ENCODE data around the gene CD59. TPM values are rescaled to one million over a fixed set of nuclear protein-coding genes. Genes with fewer than 3 reads are reported as not detected.
A peak's percentile ranks its signal among the peaks of the same experiment; 100 is the strongest.

Gene CD59
- total RNA-seq, 3 donors from 2014 or later (not counting 1 experiment from before 2014, with no cell fraction given), result 25.0 to 29.4 (median 26.4) TPM

DNA sequence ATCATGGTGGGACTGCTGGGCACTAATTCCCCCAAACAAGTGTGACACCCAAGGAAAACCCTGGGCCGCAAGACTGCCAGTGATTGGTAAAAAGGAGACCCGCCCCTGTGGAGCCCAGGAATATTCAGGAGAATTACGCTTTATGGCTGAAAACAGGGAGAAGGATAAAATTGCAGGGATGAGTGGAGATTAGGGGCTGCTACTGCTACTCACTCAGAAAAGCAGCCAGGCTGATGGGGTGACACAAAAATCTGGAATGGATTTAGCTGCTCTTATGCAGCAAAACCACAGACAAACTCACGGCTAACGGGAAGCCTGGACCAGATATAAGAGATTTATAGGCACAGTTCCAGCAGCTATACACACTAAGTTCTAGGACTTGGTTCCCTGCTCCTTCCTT, 42.5 kb upstream of the CD59 start:
- WGBS (ENCODE audit: insufficient coverage), result 73% methylated on average over 5 of the region's 5 CpGs
- ATAC-seq (no peak), DNase-seq (no peak)
- Histone ChIP-seq H3K4me1 (ENCODE audit: control insufficient read depth, insufficient read depth, low read length) (peaks cover 19% of the 10 kb centered on the region), H3K36me3 (ENCODE audit: control insufficient read depth, insufficient read depth, low read length) (no peaks in the 10 kb centered on the region), H3K27ac (ENCODE audit: low read length) (no peak overlapping the region), H3K27me3 (ENCODE audit: control insufficient read depth, insufficient read depth, low read length) (peaks cover 3% of the 10 kb centered on the region), H3K9me3 (ENCODE audit: control insufficient read depth, insufficient read depth, low read length) (no peaks in the 10 kb centered on the region), H3K4me3 (ENCODE audit: low read length) (no peak overlapping the region)
- Mint-ChIP-seq H3K27ac (no peak overlapping the region), H3K27me3 (ENCODE audit: low read depth in 2 of 2) (peaks cover 42 to 62% of the 10 kb centered on the region in 2 donors), H3K4me3 (no peak overlapping the region), H3K4me1 (peaks cover 15 to 19% of the 10 kb centered on the region in 2 donors), H3K9me3 (no peaks in the 10 kb centered on the region), H3K36me3 (no peaks in the 10 kb centered on the region)
- intact Hi-C loops (cut with micrococcal nuclease), result no loop called here
- TF ChIP-seq, protein P1, sequence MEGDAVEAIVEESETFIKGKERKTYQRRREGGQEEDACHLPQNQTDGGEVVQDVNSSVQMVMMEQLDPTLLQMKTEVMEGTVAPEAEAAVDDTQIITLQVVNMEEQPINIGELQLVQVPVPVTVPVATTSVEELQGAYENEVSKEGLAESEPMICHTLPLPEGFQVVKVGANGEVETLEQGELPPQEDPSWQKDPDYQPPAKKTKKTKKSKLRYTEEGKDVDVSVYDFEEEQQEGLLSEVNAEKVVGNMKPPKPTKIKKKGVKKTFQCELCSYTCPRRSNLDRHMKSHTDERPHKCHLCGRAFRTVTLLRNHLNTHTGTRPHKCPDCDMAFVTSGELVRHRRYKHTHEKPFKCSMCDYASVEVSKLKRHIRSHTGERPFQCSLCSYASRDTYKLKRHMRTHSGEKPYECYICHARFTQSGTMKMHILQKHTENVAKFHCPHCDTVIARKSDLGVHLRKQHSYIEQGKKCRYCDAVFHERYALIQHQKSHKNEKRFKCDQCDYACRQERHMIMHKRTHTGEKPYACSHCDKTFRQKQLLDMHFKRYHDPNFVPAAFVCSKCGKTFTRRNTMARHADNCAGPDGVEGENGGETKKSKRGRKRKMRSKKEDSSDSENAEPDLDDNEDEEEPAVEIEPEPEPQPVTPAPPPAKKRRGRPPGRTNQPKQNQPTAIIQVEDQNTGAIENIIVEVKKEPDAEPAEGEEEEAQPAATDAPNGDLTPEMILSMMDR (IDR thresholded peaks at IDR 0.05), result no peak

DNA sequence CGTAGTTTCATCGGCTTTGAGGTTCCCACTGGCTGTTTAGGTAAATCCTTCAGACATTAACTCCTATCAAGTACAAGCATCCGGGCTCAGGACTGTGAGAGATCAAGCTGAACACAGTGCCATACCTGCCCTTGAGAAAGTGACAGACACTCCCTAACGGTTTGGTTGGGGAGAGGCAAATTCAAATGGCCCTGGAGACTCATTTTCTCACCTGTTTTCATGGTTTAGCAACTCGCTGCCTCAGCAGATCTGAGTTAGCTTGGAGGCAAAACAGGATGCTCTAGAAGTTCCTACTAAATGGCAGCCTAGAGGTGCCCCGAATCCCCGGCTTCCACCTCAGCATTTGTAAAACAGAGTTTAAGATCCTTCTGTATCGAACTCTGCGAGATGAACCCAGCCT, 41.7 kb upstream of the CD59 start:
- TF ChIP-seq, protein P1 (IDR thresholded peaks at IDR 0.05), result no peak
- DNase-seq (peak in 1 of 2 donors; percentile 80), ATAC-seq (no peak)
- H3K4me3 ChIP-seq (ENCODE audit: low read length), result no peak overlapping the region
- Mint-ChIP-seq H3K36me3 (no peaks in the 10 kb centered on the region), H3K4me3 (no peak overlapping the region), H3K9me3 (no peaks in the 10 kb centered on the region), H3K27me3 (ENCODE audit: low read depth in 2 of 2) (peaks cover 38 to 56% of the 10 kb centered on the region in 2 donors), H3K27ac (no peak overlapping the region), H3K4me1 (peaks cover 23 to 27% of the 10 kb centered on the region in 2 donors)
- peaks cover 24% of the 10 kb centered on the region for H3K4me1 ChIP-seq (ENCODE audit: control insufficient read depth, insufficient read depth, low read length)
- WGBS (ENCODE audit: insufficient coverage), result 60% methylated on average over 9 of the region's 9 CpGs
- H3K27me3 ChIP-seq (ENCODE audit: control insufficient read depth, insufficient read depth, low read length), result peaks cover 3% of the 10 kb centered on the region
- H3K9me3 ChIP-seq (ENCODE audit: control insufficient read depth, insufficient read depth, low read length), result no peaks in the 10 kb centered on the region
- H3K27ac ChIP-seq (ENCODE audit: low read length), result no peak overlapping the region
- intact Hi-C loops (cut with micrococcal nuclease), result no loop called here
- H3K36me3 ChIP-seq (ENCODE audit: control insufficient read depth, insufficient read depth, low read length), result no peaks in the 10 kb centered on the region

DNA sequence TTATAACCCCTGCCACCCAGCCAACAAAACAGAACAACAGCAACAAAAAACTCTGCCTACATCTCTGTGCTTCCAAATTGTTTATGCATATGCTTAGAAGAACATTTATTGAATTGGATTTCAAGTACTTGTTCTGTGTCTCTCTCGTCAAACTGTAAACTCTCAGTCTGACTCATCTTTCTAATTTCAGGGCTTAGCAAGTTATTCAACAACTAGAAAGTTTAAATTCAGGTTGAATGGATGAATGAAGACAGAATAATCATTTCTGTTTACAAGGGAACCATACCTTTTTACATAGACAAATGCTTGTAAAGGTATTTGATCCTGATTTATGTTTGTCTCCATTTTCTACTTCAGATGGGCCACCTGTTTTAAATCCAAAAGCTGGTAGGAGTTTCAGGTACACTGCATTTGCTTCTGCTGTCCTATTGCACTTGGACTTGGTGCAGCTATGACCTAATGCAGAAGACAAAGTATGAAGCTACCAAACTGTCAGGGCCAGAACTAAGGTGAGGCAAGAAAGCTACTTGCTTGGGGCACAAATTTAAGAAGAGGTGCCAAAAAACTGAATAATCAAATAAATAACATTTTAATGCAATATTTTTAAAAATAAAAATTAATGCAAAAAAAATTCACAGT, 39.7 kb upstream of the CD59 start:
- Mint-ChIP-seq H3K27me3 (ENCODE audit: low read depth in 2 of 2) (peaks cover 31 to 43% of the 10 kb centered on the region in 2 donors), H3K9me3 (no peaks in the 10 kb centered on the region), H3K36me3 (no peaks in the 10 kb centered on the region), H3K4me3 (peak overlapping the region; percentile 96), H3K27ac (peak overlapping the region; percentile 84 to 94), H3K4me1 (peaks cover 38 to 41% of the 10 kb centered on the region in 2 donors)
- 83% methylated on average over 1 of the region's 1 CpG for WGBS (ENCODE audit: insufficient coverage)
- Histone ChIP-seq H3K9me3 (ENCODE audit: control insufficient read depth, insufficient read depth, low read length) (no peaks in the 10 kb centered on the region), H3K4me3 (ENCODE audit: low read length) (no peak overlapping the region), H3K4me1 (ENCODE audit: control insufficient read depth, insufficient read depth, low read length) (peaks cover 31% of the 10 kb centered on the region), H3K27ac (ENCODE audit: low read length) (no peak overlapping the region), H3K27me3 (ENCODE audit: control insufficient read depth, insufficient read depth, low read length) (peaks cover 3% of the 10 kb centered on the region), H3K36me3 (ENCODE audit: control insufficient read depth, insufficient read depth, low read length) (no peaks in the 10 kb centered on the region)
- DNase-seq, result no peak
- ATAC-seq, result no peak
- intact Hi-C loops (cut with micrococcal nuclease), result no loop called here
- TF ChIP-seq, protein P1 (IDR thresholded peaks at IDR 0.05), result no peak

GRCh38 chr11:33775467-33775807, 39.2 kb upstream of the CD59 start:
- TF ChIP-seq, protein P1 (IDR thresholded peaks at IDR 0.05), result no peak
- peaks cover 2% of the 10 kb centered on the region for H3K36me3 ChIP-seq (ENCODE audit: control insufficient read depth, insufficient read depth, low read length)
- peaks cover 3% of the 10 kb centered on the region for H3K27me3 ChIP-seq (ENCODE audit: control insufficient read depth, insufficient read depth, low read length)
- intact Hi-C loops (cut with micrococcal nuclease), result no loop called here
- no peak overlapping the region for H3K4me3 ChIP-seq (ENCODE audit: low read length)
- Mint-ChIP-seq H3K4me1 (peaks cover 38 to 42% of the 10 kb centered on the region in 2 donors), H3K9me3 (no peaks in the 10 kb centered on the region), H3K27ac (peak overlapping the region; percentile 84 to 94), H3K27me3 (ENCODE audit: low read depth in 2 of 2) (peaks cover 31 to 38% of the 10 kb centered on the region in 2 donors), H3K4me3 (peak overlapping the region; percentile 96), H3K36me3 (no peaks in the 10 kb centered on the region)
- no peaks in the 10 kb centered on the region for H3K9me3 ChIP-seq (ENCODE audit: control insufficient read depth, insufficient read depth, low read length)
- WGBS (ENCODE audit: insufficient coverage), result 86% methylated on average over 6 of the region's 7 CpGs
- H3K27ac ChIP-seq (ENCODE audit: low read length), result no peak overlapping the region
- H3K4me1 ChIP-seq (ENCODE audit: control insufficient read depth, insufficient read depth, low read length), result peaks cover 31% of the 10 kb centered on the region
- ATAC-seq (no peak), DNase-seq (no peak)
